ENCODE data around the gene ARHGAP22. TPM values are rescaled to one million over a fixed set of nuclear protein-coding genes. Genes with fewer than 3 reads are reported as not detected.

The ARHGAP22 gene
- total RNA-seq, 4 donors from 2014 or later, result 3.2 to 24.0 (median 9.9) TPM

- DNase-seq (ENCODE audit: low spot score) (no peak), ATAC-seq (ENCODE audit: low FRiP score) (no peak)
- TF ChIP-seq CTCF (IDR thresholded peaks at IDR 0.05), result no peak
Measured at GRCh38 chr10:48598243-48598935, 6.5 kb downstream of the ARHGAP22 start.

GRCh38 chr10:48595539-48595932, 9.3 kb downstream of the ARHGAP22 start:
- DNase-seq (ENCODE audit: low spot score) (no peak), ATAC-seq (ENCODE audit: low FRiP score) (no peak)
- TF ChIP-seq CTCF (IDR thresholded peaks at IDR 0.05), result no peak

- no peak for TF ChIP-seq CTCF (IDR thresholded peaks at IDR 0.05)
- DNase-seq (ENCODE audit: low spot score) (no peak), ATAC-seq (ENCODE audit: low FRiP score) (no peak)
Measured at GRCh38 chr10:48594803-48595538, 9.9 kb downstream of the ARHGAP22 start.

- no peak for TF ChIP-seq CTCF (IDR thresholded peaks at IDR 0.05)
- ATAC-seq (ENCODE audit: low FRiP score), result no peak
Measured at GRCh38 chr10:48594371-48594770, 10.5 kb downstream of the ARHGAP22 start.

GRCh38 chr10:48592346-48592745, 12.5 kb downstream of the ARHGAP22 start:
- no peak for TF ChIP-seq CTCF (IDR thresholded peaks at IDR 0.05)
- ATAC-seq (ENCODE audit: low FRiP score) (no peak), DNase-seq (ENCODE audit: low spot score) (no peak)

More at GRCh38 chr10:48594371-48594770, 10.5 kb downstream of the ARHGAP22 start:
- no peak for DNase-seq (ENCODE audit: low spot score)

- DNase-seq (ENCODE audit: low spot score) (no peak), ATAC-seq (ENCODE audit: low FRiP score) (no peak)
- TF ChIP-seq CTCF (IDR thresholded peaks at IDR 0.05), result no peak
Measured at GRCh38 chr10:48590945-48591344, 13.9 kb downstream of the ARHGAP22 start.

GRCh38 chr10:48589266-48589665, 15.6 kb downstream of the ARHGAP22 start:
- no peak for DNase-seq (ENCODE audit: low spot score)
- no peak for ATAC-seq (ENCODE audit: low FRiP score)
- no peak for TF ChIP-seq CTCF (IDR thresholded peaks at IDR 0.05)

Data from omental fat pad (tissue), 4 donors.